Choroid plexus epithelial cell (primary cell): Measurements from ENCODE around the gene IQCM.
A peak's percentile ranks its signal among the peaks of the same experiment; 100 is the strongest.

ENCODE experiments used
- DNase-seq: peaks from one replicate; pipeline ENCODE4 v3.0.0-alpha.2; 2010; ENCODE audit warnings: low read depth
- H3K4me3 ChIP-seq: 2 replicates; pipeline ENCODE4 v1.5.1; 2011; ENCODE audit warnings: low read depth, mild to moderate bottlenecking, control low read depth, low read length, moderate library complexity
- CTCF ChIP-seq: conservative IDR thresholded peaks from 2 replicates; pipeline ENCODE4 v1.5.1; 2011; ENCODE audit warnings: low read depth, mild to moderate bottlenecking, control low read depth, inconsistent platforms, low read length, moderate library complexity

Gene IQCM

GRCh38 chr4:149785696-149786431 is 29.8 kb downstream of the IQCM start:
- H3K4me3 ChIP-seq: no peak overlapping the region
- no peak for DNase-seq
- TF ChIP-seq CTCF: no peak

- no peak overlapping the region for H3K4me3 ChIP-seq
- TF ChIP-seq CTCF: no peak
- DNase-seq: peak; percentile 52
Observed at GRCh38 chr4:149784018-149784417, 31.6 kb downstream of the IQCM start.

- DNase-seq: peak; percentile 67
- TF ChIP-seq CTCF: no peak
- H3K4me3 ChIP-seq: no peak overlapping the region
Observed at GRCh38 chr4:149781150-149781549, 34.5 kb downstream of the IQCM start.

GRCh38 chr4:149768477-149768876 is 47.2 kb downstream of the IQCM start:
- no peak overlapping the region for H3K4me3 ChIP-seq
- DNase-seq: no peak
- TF ChIP-seq CTCF: no peak

- no peak overlapping the region for H3K4me3 ChIP-seq
- no peak for DNase-seq
- no peak for TF ChIP-seq CTCF
Observed at GRCh38 chr4:149766135-149766534, 49.5 kb downstream of the IQCM start.

- TF ChIP-seq CTCF: no peak
- peak; percentile 27 for DNase-seq
- no peak overlapping the region for H3K4me3 ChIP-seq
Observed at GRCh38 chr4:149765630-149766029, 50.0 kb downstream of the IQCM start.

- TF ChIP-seq CTCF: no peak
- no peak for DNase-seq
- H3K4me3 ChIP-seq: no peak overlapping the region
Observed at GRCh38 chr4:149755969-149756368, 59.7 kb downstream of the IQCM start.
